ENCODE measurements around the gene IFNL1. TPM values are rescaled to one million over a fixed set of nuclear protein-coding genes. Genes with fewer than 3 reads are reported as not detected.
A peak's percentile ranks its signal among the peaks of the same experiment; 100 is the strongest.

IFNL1 gene
- total and polyA plus RNA-seq, 4 experiments from 2014 or later, result 1.6 TPM; not detected in 3

- POLR2A ChIA-PET (ENCODE audit: partially characterized antibody), result interaction anchor here (0.8 to 2.2 kb wide), 3 partner anchors 38 to 60 kb away, joined by 3 to 8 read pairs (median 3); partner anchors contain the start of genes GMFG and SAMD4B
- DNase-seq, result peak; percentile 56 to 75 (median 70)
- H3K4me1 ChIP-seq (ENCODE audit: insufficient read depth, low read length), result peaks cover 15% of the 10 kb centered on the region
- no peak overlapping the region for H3K27ac ChIP-seq (ENCODE audit: low read depth, low read length)
- Mint-ChIP-seq H3K9me3 (peaks cover 0 to 1% (median 0%) of the 10 kb centered on the region in 8 donors), H3K36me3 (no peaks in the 10 kb centered on the region), H3K4me1 (peaks cover 10 to 33% (median 20%) of the 10 kb centered on the region in 4 donors), H3K27me3 (no peaks in the 10 kb centered on the region), H3K27ac (peak overlapping the region; percentile 54 to 91 (median 77)), H3K4me3 (peak overlapping the region; percentile 60 to 85 (median 80))
- no peaks in the 10 kb centered on the region for H3K27me3 ChIP-seq (ENCODE audit: insufficient read depth, low read length)
- CTCF ChIA-PET (ENCODE audit: partially characterized antibody), result interaction anchor here (1.5 kb wide), 1 partner anchor 48 kb away, joined by 3 read pairs; no protein-coding TSS in a partner anchor
- intact Hi-C loops (cut with micrococcal nuclease), result no loop called here
- no peaks in the 10 kb centered on the region for H3K9me3 ChIP-seq (ENCODE audit: control insufficient read depth in 1 of 2, low read length in 2 of 2)
- no peaks in the 10 kb centered on the region for H3K36me3 ChIP-seq (ENCODE audit: insufficient read depth, low read length)
- H3K4me3 ChIP-seq (ENCODE audit: low read length in 2 of 2), result peak overlapping the region in 1 of 2 donors; percentile 15
Measured at GRCh38 chr19:39297931-39298634, 1.9 kb downstream of the IFNL1 start.

- H3K4me3 ChIP-seq (ENCODE audit: low read length in 2 of 2), result no peak overlapping the region
- no peaks in the 10 kb centered on the region for H3K9me3 ChIP-seq (ENCODE audit: control insufficient read depth in 1 of 2, low read length in 2 of 2)
- no peaks in the 10 kb centered on the region for H3K36me3 Mint-ChIP-seq
- no peaks in the 10 kb centered on the region for H3K27me3 ChIP-seq (ENCODE audit: insufficient read depth, low read length)
- H3K27me3 Mint-ChIP-seq, result no peaks in the 10 kb centered on the region
- H3K9me3 Mint-ChIP-seq, result peaks cover 0 to 1% (median 0%) of the 10 kb centered on the region in 8 donors
- H3K27ac ChIP-seq (ENCODE audit: low read depth, low read length), result no peak overlapping the region
- intact Hi-C loops (cut with micrococcal nuclease), result no loop called here
- H3K4me3 Mint-ChIP-seq, result peak overlapping the region in 5 of 8 donors; percentile 22 to 72 (median 39)
- DNase-seq, result peak; percentile 17 to 70 (median 28)
- peaks cover 15% of the 10 kb centered on the region for H3K4me1 ChIP-seq (ENCODE audit: insufficient read depth, low read length)
- H3K27ac Mint-ChIP-seq, result peak overlapping the region; percentile 42 to 82 (median 69)
- POLR2A ChIA-PET (ENCODE audit: partially characterized antibody), result interaction anchor here (1.4 to 2.2 kb wide), 2 partner anchors 37 to 42 kb away, joined by 3 to 8 read pairs; partner anchors contain the start of genes GMFG and SAMD4B
- H3K4me1 Mint-ChIP-seq, result peaks cover 10 to 33% (median 21%) of the 10 kb centered on the region in 4 donors
- CTCF ChIA-PET (ENCODE audit: partially characterized antibody), result interaction anchor here (0.7 kb wide), 1 partner anchor 24 kb away, joined by 3 read pairs; no protein-coding TSS in a partner anchor
- no peaks in the 10 kb centered on the region for H3K36me3 ChIP-seq (ENCODE audit: insufficient read depth, low read length)
Measured at GRCh38 chr19:39299404-39299803, 3.2 kb downstream of the IFNL1 start.

DNA sequence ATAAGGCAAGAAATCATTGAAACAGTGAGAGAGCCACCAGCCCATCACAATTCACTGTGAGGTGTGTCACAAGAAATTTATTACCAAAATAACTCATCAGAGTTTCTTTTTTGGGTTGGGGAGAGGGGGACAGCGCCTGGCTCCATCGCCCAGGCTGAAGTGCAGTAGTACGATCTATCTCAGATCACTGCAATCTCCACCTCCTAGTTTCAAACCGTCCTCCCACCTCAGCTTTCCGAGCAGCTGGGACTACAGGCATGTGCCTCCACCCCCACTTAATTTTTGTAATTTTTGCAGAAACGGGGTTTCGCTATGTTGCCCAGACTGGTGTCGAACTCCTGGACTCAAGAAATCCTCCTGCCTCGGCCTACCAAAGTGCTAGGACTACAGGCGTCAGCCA is 3.6 kb downstream of the IFNL1 start:
- Mint-ChIP-seq H3K4me1 (peaks cover 10 to 33% (median 21%) of the 10 kb centered on the region in 4 donors), H3K27ac (peak overlapping the region in 5 of 7 donors; percentile 54 to 82 (median 69)), H3K4me3 (peak overlapping the region in 2 of 8 donors; percentile 39 to 72), H3K36me3 (no peaks in the 10 kb centered on the region), H3K27me3 (no peaks in the 10 kb centered on the region), H3K9me3 (peaks cover 0 to 1% (median 0%) of the 10 kb centered on the region in 8 donors)
- no peaks in the 10 kb centered on the region for H3K27me3 ChIP-seq (ENCODE audit: insufficient read depth, low read length)
- no peaks in the 10 kb centered on the region for H3K36me3 ChIP-seq (ENCODE audit: insufficient read depth, low read length)
- DNase-seq, result no peak
- peaks cover 15% of the 10 kb centered on the region for H3K4me1 ChIP-seq (ENCODE audit: insufficient read depth, low read length)
- intact Hi-C loops (cut with micrococcal nuclease), result no loop called here
- no peak overlapping the region for H3K4me3 ChIP-seq (ENCODE audit: low read length in 2 of 2)
- POLR2A ChIA-PET (ENCODE audit: partially characterized antibody), result no interaction called here
- CTCF ChIA-PET (ENCODE audit: partially characterized antibody), result interaction anchor here (0.6 kb wide), 1 partner anchor 45 kb away, joined by 3 read pairs; no protein-coding TSS in a partner anchor
- no peak overlapping the region for H3K27ac ChIP-seq (ENCODE audit: low read depth, low read length)
- H3K9me3 ChIP-seq (ENCODE audit: control insufficient read depth in 1 of 2, low read length in 2 of 2), result no peaks in the 10 kb centered on the region

DNA sequence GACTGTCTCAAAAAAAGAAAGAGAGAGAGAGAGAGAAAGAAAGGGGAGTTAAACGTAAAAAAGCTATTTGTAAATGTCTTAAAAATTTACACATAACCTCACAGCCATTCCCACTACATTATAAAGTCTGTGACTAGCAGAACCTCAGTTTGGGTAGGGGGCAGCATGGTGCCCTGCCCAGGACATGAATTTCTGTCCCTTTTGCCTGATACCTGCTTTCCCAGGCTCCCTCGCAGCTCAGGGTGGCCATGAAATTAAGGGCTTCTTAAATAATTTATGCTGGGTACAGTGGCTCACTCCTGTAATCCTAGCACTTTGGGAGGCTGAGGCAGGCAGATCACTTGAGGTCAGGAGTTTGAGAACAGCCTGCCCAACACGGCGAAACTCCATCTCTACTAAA is 4.8 kb downstream of the IFNL1 start:
- Histone ChIP-seq H3K27me3 (ENCODE audit: insufficient read depth, low read length) (no peaks in the 10 kb centered on the region), H3K4me1 (ENCODE audit: insufficient read depth, low read length) (peaks cover 15% of the 10 kb centered on the region), H3K36me3 (ENCODE audit: insufficient read depth, low read length) (no peaks in the 10 kb centered on the region), H3K4me3 (ENCODE audit: low read length in 2 of 2) (no peak overlapping the region), H3K9me3 (ENCODE audit: control insufficient read depth in 1 of 2, low read length in 2 of 2) (no peaks in the 10 kb centered on the region), H3K27ac (ENCODE audit: low read depth, low read length) (no peak overlapping the region)
- no peaks in the 10 kb centered on the region for H3K36me3 Mint-ChIP-seq
- no peak overlapping the region for H3K27ac Mint-ChIP-seq
- DNase-seq, result no peak
- CTCF ChIA-PET (ENCODE audit: partially characterized antibody), result interaction anchor here (1.0 kb wide), 1 partner anchor 26 kb away, joined by 3 read pairs; no protein-coding TSS in a partner anchor
- intact Hi-C loops (cut with micrococcal nuclease), result no loop called here
- H3K4me3 Mint-ChIP-seq, result no peak overlapping the region
- peaks cover 0 to 1% (median 0%) of the 10 kb centered on the region in 8 donors for H3K9me3 Mint-ChIP-seq
- peaks cover 10 to 33% (median 21%) of the 10 kb centered on the region in 4 donors for H3K4me1 Mint-ChIP-seq
- no peaks in the 10 kb centered on the region for H3K27me3 Mint-ChIP-seq
- POLR2A ChIA-PET (ENCODE audit: partially characterized antibody), result no interaction called here

DNA sequence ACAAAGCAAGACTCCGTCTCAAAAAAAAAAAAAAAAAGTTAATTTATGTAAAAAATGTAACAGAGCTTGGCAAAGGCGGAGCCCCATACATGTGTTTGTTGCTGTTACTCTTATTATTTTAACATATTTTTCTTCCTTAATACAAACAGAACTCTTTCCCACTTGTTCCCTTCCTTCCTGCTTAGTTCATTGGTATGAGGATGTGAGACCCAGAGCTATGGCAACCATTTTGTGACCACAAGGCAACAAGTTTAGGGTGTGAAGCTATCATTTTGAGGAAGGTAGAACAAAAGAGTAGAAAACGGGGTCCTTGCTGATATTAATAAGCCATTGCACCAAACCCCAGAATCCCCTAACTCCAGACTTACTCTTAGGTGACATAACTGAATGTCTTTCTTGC is 5.4 kb downstream of the IFNL1 start:
- Mint-ChIP-seq H3K4me1 (peaks cover 10 to 32% (median 21%) of the 10 kb centered on the region in 4 donors), H3K27me3 (no peaks in the 10 kb centered on the region), H3K9me3 (peaks cover 0 to 1% (median 0%) of the 10 kb centered on the region in 8 donors), H3K27ac (no peak overlapping the region), H3K4me3 (no peak overlapping the region), H3K36me3 (peaks cover 2 to 3% of the 10 kb centered on the region in 2 donors)
- ChIA-PET POLR2A (ENCODE audit: partially characterized antibody) (no interaction called here), CTCF (ENCODE audit: partially characterized antibody) (interaction anchor here (1.0 kb wide), 1 partner anchor 26 kb away, joined by 3 read pairs; no protein-coding TSS in a partner anchor)
- DNase-seq, result no peak
- Histone ChIP-seq H3K9me3 (ENCODE audit: control insufficient read depth in 1 of 2, low read length in 2 of 2) (no peaks in the 10 kb centered on the region), H3K27me3 (ENCODE audit: insufficient read depth, low read length) (no peaks in the 10 kb centered on the region), H3K27ac (ENCODE audit: low read depth, low read length) (no peak overlapping the region), H3K4me1 (ENCODE audit: insufficient read depth, low read length) (peaks cover 15% of the 10 kb centered on the region), H3K36me3 (ENCODE audit: insufficient read depth, low read length) (no peaks in the 10 kb centered on the region), H3K4me3 (ENCODE audit: low read length in 2 of 2) (no peak overlapping the region)
- intact Hi-C loops (cut with micrococcal nuclease), result no loop called here

DNA sequence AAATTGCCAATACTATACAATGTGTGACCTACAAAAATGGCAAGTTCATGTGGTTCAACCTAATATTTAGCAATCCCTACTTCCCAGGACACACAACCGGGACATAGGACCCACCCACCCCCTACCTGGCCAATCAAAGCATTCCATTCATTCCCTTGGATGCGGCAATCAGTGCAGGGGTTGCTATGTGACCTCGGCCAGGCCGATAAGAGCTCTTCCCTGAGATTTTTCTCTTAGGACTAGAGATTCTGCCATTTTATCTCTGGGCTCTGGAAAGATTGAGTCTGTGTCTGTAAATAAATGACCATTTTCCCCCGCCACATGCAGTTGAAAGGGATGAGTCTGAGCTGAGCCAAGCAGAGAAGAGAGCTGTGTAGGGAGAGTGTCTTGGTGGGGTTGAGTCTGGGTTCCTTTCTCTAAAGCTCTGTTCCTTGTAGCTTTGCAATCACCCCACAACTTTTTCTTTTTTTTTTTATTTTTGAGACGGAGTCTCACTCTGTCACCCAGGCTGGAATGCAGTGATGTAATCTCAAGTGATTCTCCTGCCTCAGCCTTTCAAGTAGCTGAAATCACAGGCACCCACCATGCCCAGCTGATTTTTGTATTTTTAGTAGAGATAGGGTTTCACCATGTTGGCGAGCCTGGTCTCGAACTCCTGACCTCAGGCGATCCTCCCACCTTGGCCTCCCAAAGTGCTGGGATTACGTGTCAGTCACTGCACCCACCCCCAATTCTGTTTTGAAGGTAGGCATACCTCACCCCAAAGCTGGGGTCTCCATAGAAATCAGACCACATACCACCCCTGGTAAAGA is 7.4 kb downstream of the IFNL1 start:
- ChIA-PET POLR2A (ENCODE audit: partially characterized antibody) (no interaction called here), CTCF (ENCODE audit: partially characterized antibody) (interaction anchor here (0.6 kb wide), 1 partner anchor 1159 kb away, joined by 3 read pairs; no protein-coding TSS in a partner anchor)
- Mint-ChIP-seq H3K36me3 (peaks cover 5 to 9% of the 10 kb centered on the region in 2 donors), H3K4me1 (peaks cover 2 to 14% (median 10%) of the 10 kb centered on the region in 4 donors), H3K27me3 (no peaks in the 10 kb centered on the region), H3K27ac (no peak overlapping the region), H3K4me3 (no peak overlapping the region), H3K9me3 (no peaks in the 10 kb centered on the region)
- intact Hi-C loops (cut with micrococcal nuclease), result no loop called here
- Histone ChIP-seq H3K4me3 (ENCODE audit: low read length in 2 of 2) (no peak overlapping the region), H3K27me3 (ENCODE audit: insufficient read depth, low read length) (no peaks in the 10 kb centered on the region), H3K9me3 (ENCODE audit: control insufficient read depth in 1 of 2, low read length in 2 of 2) (no peaks in the 10 kb centered on the region), H3K27ac (ENCODE audit: low read depth, low read length) (no peak overlapping the region), H3K4me1 (ENCODE audit: insufficient read depth, low read length) (peaks cover 3% of the 10 kb centered on the region), H3K36me3 (ENCODE audit: insufficient read depth, low read length) (no peaks in the 10 kb centered on the region)
- no peak for DNase-seq

DNA sequence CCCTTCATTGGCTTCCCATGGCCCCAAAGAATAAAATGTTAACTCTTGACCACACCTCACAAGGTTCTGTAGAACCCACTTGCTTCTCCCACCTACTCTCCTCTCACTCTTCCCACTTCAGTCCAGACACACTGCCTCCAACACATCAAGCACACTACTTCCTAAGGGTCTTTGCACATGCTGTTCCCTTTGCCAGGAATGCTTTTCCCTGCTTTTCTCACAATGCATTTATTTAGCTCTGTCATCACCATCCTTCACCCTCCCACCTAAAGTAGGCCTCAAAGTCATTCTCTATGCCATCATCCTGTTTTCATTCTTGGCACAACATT is 7.9 kb downstream of the IFNL1 start:
- Mint-ChIP-seq H3K36me3 (peaks cover 10 to 14% of the 10 kb centered on the region in 2 donors), H3K9me3 (no peaks in the 10 kb centered on the region), H3K4me3 (no peak overlapping the region), H3K27ac (peak overlapping the region in 1 of 7 donors; percentile 0), H3K4me1 (peaks cover 0 to 16% (median 7%) of the 10 kb centered on the region in 4 donors), H3K27me3 (no peaks in the 10 kb centered on the region)
- no peak overlapping the region for H3K27ac ChIP-seq (ENCODE audit: low read depth, low read length)
- intact Hi-C loops (cut with micrococcal nuclease), result no loop called here
- no peaks in the 10 kb centered on the region for H3K4me1 ChIP-seq (ENCODE audit: insufficient read depth, low read length)
- POLR2A ChIA-PET (ENCODE audit: partially characterized antibody), result no interaction called here
- no peaks in the 10 kb centered on the region for H3K27me3 ChIP-seq (ENCODE audit: insufficient read depth, low read length)
- no peaks in the 10 kb centered on the region for H3K36me3 ChIP-seq (ENCODE audit: insufficient read depth, low read length)
- CTCF ChIA-PET (ENCODE audit: partially characterized antibody), result no interaction called here
- no peak for DNase-seq
- H3K9me3 ChIP-seq (ENCODE audit: control insufficient read depth in 1 of 2, low read length in 2 of 2), result no peaks in the 10 kb centered on the region
- H3K4me3 ChIP-seq (ENCODE audit: low read length in 2 of 2), result no peak overlapping the region

All from CD4-positive, alpha-beta memory T cell (primary cell).